Fibroblast of lung (primary cell): ENCODE results near the gene ABHD3.

ENCODE experiments used
- CTCF ChIP-seq, 2 donors: IDR thresholded peaks in 1 of 2; conservative IDR thresholded peaks in 1 of 2; 1 replicate in 1 of 2; 2 replicates in 1 of 2; pipeline ENCODE4 v1.5.1; 2011 to 2012; ENCODE audit warnings: low read length in 2 of 2, control low read depth in 1 of 2, inconsistent platforms in 1 of 2, low read depth in 1 of 2, mild to moderate bottlenecking in 1 of 2
- EZH2 ChIP-seq: IDR thresholded peaks from 2 replicates; pipeline ENCODE4 v1.5.1; 2012; ENCODE audit warnings: low read length, control low read depth, mild to moderate bottlenecking; ENCODE audit errors: missing control alignments

- TF ChIP-seq CTCF (conservative IDR thresholded peaks at IDR 0.05 in 1 of 2, IDR thresholded peaks at IDR 0.05 in 1 of 2; ENCODE audit: low read depth in 1 of 2, low read length in 2 of 2) (no peak), EZH2 (no peak)
These were observed 25.7 kb downstream of the ABHD3 start for GRCh38 chr18:21678859-21679258.
